GM10266 (cell line): ENCODE data around the gene EPHB2.

Experiments
- DNase-seq: peaks from one replicate; pipeline ENCODE4 v3.0.0; 2012; ENCODE audit errors: extremely low spot score
- TF ChIP-seq, protein P1 (sequence below): IDR thresholded peaks from 2 replicates; pipeline ENCODE4 v1.5.1; 2012; ENCODE audit warnings: mild to moderate bottlenecking, low read depth; ENCODE audit not compliant: control insufficient read depth, insufficient read depth; ENCODE audit errors: missing control alignments

EPHB2 gene

DNA sequence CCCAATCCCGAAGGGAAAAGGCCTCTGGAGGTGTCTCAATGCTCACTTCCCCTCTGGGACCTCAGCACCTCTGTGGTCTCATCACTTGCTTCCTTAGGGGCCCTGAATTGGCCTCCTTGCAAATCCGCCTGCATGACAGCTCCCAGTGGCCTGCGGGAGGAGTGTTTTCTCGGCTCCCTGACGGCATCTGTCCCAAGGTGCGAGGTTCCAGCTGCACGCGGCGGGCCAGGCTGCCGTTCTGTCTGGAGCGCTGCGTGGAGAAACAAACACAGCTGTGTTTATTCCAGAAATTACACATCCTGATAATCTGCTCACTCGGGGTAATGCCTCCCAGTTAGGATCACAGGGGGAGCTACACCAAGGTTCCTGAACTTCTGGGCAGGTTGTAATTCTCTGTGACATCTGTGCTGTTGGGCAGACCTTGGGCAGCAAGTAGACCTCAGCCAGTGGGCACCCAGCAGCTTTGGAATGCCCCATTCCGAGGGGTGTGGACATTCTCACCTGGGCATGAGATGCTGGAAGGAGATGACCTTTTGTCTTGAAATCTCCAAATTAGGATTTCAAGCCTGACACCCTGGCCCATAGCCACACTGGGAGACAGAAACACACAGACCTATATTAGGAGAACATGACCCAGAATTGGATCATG lies 18.2 kb downstream of the EPHB2 start:
- DNase-seq, result no peak

DNA sequence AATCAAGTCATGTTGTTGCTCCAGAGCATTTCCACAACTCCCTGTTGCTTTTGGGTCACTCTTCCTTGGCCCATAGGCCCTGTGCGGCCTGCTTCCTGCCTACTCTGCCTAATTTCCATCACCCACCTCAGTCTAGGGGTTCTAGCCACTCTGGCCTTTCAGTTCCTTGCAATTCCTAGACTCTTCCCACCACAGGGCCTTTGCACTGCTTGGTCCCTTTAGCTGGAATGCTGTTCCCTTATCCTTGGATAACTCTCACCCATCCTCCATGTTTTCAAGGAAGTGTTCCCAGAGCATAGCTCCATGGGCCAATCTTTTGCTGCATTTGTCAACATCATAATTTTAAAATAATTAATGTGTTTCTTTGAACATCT lies 18.7 kb downstream of the EPHB2 start:
- TF ChIP-seq, protein P1, sequence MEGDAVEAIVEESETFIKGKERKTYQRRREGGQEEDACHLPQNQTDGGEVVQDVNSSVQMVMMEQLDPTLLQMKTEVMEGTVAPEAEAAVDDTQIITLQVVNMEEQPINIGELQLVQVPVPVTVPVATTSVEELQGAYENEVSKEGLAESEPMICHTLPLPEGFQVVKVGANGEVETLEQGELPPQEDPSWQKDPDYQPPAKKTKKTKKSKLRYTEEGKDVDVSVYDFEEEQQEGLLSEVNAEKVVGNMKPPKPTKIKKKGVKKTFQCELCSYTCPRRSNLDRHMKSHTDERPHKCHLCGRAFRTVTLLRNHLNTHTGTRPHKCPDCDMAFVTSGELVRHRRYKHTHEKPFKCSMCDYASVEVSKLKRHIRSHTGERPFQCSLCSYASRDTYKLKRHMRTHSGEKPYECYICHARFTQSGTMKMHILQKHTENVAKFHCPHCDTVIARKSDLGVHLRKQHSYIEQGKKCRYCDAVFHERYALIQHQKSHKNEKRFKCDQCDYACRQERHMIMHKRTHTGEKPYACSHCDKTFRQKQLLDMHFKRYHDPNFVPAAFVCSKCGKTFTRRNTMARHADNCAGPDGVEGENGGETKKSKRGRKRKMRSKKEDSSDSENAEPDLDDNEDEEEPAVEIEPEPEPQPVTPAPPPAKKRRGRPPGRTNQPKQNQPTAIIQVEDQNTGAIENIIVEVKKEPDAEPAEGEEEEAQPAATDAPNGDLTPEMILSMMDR, result no peak
- DNase-seq, result no peak

More for the DNA sequence above, 18.2 kb downstream of the EPHB2 start:
- TF ChIP-seq, protein P1, result no peak

DNA sequence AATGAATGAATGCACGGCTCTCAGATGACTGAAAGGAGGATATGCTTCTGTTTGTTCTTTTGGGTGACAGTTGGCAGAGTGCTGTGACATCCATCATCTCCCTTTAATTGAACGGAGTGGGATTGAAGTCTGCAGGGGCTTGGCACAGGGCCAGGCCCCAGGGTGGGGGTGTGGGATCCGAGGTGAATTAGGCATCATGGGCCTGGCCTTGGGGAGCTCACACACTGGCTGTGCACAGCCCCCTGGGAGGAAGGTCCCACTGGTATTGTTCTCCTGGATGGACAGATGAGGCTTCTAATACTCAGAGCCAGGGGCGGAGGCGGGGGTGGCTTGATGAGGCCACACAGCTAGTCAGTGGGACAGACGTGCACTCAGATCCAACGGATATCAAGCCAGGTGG lies 19.3 kb downstream of the EPHB2 start:
- DNase-seq, result no peak
- TF ChIP-seq, protein P1, result no peak

DNA sequence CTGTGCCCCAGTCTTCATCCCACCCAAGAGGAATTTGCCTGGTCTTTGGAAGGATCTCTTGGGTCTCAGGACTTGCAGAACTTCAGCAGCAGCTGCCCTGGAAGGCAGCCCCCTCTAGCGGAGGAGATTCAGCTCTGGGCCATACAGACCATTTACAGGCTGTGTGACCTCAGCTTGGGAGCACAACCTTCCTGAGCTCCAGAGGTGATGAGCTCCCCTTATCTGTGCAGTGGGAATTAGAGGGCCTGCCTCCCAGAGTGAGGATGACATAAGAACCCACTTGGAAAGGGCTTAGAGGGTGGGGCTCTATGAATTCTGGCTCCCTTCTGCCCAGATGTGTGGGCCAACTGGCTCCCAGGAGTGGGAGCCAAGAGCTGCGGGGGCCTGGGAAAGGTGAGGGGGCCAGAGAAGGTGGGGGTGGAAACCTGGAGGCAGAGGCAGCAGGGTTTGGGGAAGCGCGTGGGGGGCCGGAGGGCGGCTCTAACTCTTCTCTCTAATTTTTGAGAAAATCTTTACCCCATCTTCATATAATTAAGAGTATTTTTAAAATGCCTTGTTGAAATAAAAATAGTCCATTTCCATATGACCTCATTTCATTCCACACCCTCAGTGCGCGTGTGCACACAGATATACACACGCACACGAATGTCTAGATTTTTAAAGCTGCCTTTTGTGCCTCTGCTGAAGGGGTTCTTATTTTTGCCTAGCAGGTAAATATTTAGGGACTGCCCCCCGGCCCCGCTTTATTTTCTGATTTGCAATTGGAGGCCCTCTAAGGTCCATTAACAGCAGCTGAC lies 21.5 kb downstream of the EPHB2 start:
- no peak for DNase-seq
- TF ChIP-seq, protein P1, result no peak

DNA sequence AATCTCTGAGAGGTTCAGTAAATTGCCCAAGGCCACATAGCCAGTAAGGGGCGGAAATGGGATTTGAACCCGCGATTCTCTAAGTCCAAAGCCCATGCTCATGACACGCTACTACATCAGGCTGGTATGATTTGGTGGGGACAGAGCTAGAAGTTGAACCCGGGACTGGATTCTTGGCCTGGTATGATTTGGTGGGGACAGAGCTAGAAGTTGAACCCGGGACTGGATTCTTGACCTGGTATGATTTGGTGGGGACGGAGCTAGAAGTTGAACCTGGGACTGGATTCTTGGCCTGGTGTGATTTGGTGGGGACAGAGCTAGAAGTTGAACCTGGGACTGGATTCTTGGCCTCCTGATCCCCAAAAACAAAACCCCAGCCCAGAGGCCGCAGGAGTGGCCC lies 23.0 kb downstream of the EPHB2 start:
- TF ChIP-seq, protein P1, result no peak
- no peak for DNase-seq

DNA sequence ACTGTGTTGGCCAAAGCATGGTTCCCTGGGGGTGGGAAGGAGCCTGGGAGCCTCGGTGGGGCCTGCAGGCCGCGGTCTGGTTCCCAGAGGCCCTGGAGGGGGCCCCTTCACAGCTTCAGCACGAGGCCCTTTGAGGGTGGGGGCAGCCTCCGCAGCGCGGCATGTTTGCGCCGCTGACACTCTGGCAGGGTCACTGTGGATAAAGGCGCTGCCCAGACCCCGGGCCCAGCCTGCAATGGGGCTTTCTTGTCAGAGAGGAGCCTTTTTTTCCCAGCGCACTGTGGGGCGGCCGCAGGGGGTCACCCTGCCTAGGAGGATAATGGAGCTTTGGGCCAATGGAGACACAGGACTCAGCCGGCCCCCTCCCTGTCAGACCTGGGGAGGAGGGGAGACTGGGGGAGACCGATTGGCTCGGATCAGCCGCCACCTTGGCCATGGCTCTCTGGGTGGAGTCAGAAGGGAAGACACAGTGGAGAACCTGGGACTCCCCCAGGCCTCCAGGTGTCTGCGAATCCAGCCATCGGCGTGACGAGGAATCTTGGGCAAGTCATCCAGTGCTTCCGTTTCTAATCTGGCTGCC lies 26.0 kb downstream of the EPHB2 start:
- TF ChIP-seq, protein P1, result no peak
- DNase-seq, result no peak
